Measurements from ENCODE around the gene CNN2. TPM values are rescaled to one million over a fixed set of nuclear protein-coding genes. Genes with fewer than 3 reads are reported as not detected.

The CNN2 gene
- total and polyA plus RNA-seq, 2 of the 8 experiments (the other 6 are each of a cell fraction or from before 2014, with no cell fraction given) = 189 to 551 TPM

DNA sequence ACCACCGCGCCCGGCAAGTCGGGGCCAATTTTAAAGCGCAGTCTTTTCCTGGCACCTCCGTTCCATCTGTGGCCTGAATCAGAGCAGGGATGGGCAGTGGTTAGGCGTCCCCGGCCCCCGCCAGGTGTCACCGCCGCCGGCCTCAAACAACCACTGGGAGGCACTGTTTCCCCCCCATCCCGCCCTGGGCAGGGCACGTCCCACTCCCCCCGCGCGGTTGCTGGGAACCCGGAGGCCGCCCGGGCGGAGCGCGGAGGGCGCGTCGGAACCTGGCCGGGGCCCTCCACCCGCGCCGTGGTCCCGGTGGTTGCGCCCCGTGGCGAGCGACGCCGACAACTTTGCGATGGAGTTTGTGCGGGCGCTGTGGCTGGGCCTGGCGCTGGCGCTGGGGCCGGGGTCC lies 26.3 kb upstream of the CNN2 start, which contains the start of gene GRIN3B (continued):
- TF ChIP-seq, protein P1, sequence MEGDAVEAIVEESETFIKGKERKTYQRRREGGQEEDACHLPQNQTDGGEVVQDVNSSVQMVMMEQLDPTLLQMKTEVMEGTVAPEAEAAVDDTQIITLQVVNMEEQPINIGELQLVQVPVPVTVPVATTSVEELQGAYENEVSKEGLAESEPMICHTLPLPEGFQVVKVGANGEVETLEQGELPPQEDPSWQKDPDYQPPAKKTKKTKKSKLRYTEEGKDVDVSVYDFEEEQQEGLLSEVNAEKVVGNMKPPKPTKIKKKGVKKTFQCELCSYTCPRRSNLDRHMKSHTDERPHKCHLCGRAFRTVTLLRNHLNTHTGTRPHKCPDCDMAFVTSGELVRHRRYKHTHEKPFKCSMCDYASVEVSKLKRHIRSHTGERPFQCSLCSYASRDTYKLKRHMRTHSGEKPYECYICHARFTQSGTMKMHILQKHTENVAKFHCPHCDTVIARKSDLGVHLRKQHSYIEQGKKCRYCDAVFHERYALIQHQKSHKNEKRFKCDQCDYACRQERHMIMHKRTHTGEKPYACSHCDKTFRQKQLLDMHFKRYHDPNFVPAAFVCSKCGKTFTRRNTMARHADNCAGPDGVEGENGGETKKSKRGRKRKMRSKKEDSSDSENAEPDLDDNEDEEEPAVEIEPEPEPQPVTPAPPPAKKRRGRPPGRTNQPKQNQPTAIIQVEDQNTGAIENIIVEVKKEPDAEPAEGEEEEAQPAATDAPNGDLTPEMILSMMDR (IDR thresholded peaks at IDR 0.05; ENCODE audit: control extremely low read depth in 1 of 3, insufficient read depth in 1 of 3, low read depth in 1 of 3, low read length in 3 of 3) = peak; percentile 78 to 87 (median 86)
- TF ChIP-seq KDM4A (IDR thresholded peaks at IDR 0.05; ENCODE audit: low read depth, low read length, severe bottlenecking) (peak; percentile 76), CREB1 (IDR thresholded peaks at IDR 0.05) (peak; percentile 42; the same call in 1 of the 2 replicates), TEAD4 (IDR thresholded peaks at IDR 0.05; ENCODE audit: low read depth, low read length) (no peak)

All from H1 (cell line).